Ecto neural progenitor cell (in vitro differentiated cells): ENCODE measurements around the gene SLC9C1.

ENCODE experiments used
- DNase-seq: peaks from one replicate; pipeline ENCODE4 v3.0.0-alpha.2; 2018; ENCODE audit warnings: low spot score

SLC9C1 gene

GRCh38 chr3:112131111-112131510 is 162.9 kb downstream of the SLC9C1 start:
- DNase-seq = no peak

GRCh38 chr3:112130638-112130993 is 163.4 kb downstream of the SLC9C1 start:
- no peak for DNase-seq

- no peak for DNase-seq
Observed at GRCh38 chr3:112129925-112130637, 163.9 kb downstream of the SLC9C1 start.

GRCh38 chr3:112128843-112129727 is 164.9 kb downstream of the SLC9C1 start:
- no peak for DNase-seq

GRCh38 chr3:112127522-112128494 is 166.2 kb downstream of the SLC9C1 start:
- no peak for DNase-seq

GRCh38 chr3:112126511-112126911 is 167.5 kb downstream of the SLC9C1 start:
- DNase-seq = peak; percentile 61

- no peak for DNase-seq
Observed at GRCh38 chr3:112124907-112125607, 169.0 kb downstream of the SLC9C1 start.

- DNase-seq = no peak
Observed at GRCh38 chr3:112123548-112123947, 170.5 kb downstream of the SLC9C1 start.

- no peak for DNase-seq
Observed at GRCh38 chr3:112122870-112123269, 171.1 kb downstream of the SLC9C1 start.

- no peak for DNase-seq
Observed at GRCh38 chr3:112121577-112122547, 172.2 kb downstream of the SLC9C1 start.

- no peak for DNase-seq
Observed at GRCh38 chr3:112119962-112120836, 173.8 kb downstream of the SLC9C1 start.

- DNase-seq = no peak
Observed at GRCh38 chr3:112117841-112118571, 176.0 kb downstream of the SLC9C1 start.

GRCh38 chr3:112117415-112117814 is 176.6 kb downstream of the SLC9C1 start:
- DNase-seq = no peak

GRCh38 chr3:112116748-112117186 is 177.2 kb downstream of the SLC9C1 start:
- no peak for DNase-seq

- no peak for DNase-seq
Observed at GRCh38 chr3:112115806-112116383, 178.1 kb downstream of the SLC9C1 start.

GRCh38 chr3:112115161-112115739 is 178.8 kb downstream of the SLC9C1 start:
- DNase-seq = no peak

- DNase-seq = no peak
Observed at GRCh38 chr3:112114576-112115160, 179.3 kb downstream of the SLC9C1 start.
